ENCODE measurements around the gene CDPF1.
"Not testable (repeated sequence)": the region's sequence is repeated elsewhere in the genome, so short reads cannot be mapped to it uniquely, and the experiment has no call there.

The CDPF1 gene

GRCh38 chr22:46281866-46282678 lies 32.0 kb upstream of the CDPF1 start:
- DNase-seq: no peak

DNA sequence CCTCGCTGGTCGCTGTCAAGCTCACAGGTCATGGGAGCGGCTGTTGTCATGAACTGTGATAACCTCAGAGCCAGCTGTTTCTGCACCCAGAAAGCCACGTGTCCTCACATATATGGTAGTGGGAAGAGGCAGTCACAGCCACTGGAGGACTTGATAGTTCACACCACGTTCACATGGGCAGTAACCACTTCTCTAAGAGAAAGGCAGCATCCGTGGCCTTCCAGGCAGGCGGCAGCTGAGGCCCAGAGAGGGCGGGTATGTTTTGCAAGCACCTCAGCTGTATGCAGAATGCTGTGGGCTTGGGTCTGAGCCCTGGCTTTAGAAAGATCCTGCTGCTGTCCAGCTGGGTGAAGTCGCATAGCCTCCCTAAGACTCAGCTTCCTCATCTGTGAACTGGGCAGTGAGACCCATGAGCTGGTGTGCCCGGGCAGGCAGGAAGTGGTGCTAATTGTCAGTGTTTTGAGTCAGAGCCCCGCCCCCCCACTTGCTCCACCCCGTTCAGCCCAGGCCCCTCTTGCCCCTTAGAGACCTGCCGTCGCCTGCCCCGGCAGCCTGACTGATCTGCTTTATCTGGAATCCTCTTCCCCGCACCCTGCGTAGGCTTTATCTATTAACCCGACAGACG lies 31.0 kb upstream of the CDPF1 start:
- DNase-seq: no peak

GRCh38 chr22:46280063-46280817 lies 30.1 kb upstream of the CDPF1 start:
- DNase-seq: no peak

DNA sequence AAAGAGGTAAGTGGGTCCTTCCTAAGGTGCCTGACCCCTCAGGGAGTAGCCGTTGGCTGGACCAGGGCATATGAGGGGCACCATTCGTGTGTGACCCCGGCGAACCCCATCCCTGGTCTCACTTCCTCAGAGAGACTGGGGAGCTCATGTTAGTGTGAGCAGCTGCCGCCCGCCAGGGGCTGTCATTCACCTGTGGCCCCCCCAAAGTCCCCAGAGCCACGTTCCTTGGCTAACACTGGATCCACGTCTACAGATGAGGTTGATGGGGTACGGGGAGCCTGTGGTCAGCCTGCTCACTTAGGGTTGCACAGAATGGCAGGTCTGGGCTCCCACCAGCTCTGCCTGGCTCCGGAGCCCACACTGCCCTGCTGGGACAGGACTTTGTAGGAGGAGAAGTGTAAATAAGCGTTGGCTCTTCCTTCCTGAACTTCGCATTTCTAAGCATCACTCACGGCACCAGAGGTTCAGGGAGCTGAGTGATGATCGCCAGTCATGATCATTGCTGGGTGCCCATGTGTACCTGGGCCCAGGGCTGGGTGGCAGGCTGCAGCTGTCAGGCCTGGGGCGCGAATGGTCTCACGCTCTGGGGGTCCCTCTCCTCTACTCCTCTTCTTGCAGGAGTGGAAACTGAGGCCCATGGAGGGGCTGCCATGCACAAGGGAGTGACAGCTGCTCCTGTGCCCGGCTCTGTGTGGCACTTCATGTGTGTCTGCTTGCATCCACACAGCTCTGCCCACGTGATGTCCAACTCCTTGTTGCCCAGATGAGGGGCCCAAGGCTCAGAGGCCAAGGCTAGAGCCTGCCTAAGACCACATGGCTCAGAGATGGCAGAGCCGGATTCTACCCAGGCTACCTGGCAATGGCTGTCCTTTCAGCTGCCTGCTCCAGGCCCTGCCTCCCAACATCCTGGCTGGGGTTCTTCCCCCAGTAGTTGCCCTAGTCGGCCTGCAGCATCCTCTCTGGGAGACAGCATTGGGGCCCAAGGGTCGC lies 28.9 kb upstream of the CDPF1 start:
- DNase-seq: no peak

DNA sequence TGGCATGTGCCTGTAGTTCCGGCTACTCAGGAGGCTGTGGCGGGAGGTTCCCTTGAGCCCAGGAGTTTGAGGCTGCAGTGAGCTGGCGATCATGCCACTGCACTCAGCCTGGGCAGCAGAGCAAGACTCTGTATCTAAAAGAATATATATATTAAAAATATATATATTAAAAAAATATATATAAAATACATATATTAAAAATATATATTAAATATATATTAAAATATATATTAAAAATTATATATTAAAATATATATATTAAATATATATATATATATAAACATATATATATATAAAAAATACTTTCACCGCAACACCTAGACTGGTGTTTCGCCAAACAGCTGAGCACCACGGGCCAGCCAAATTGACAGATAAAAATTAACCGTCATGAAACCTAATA lies 26.5 kb upstream of the CDPF1 start:
- DNase-seq: no peak

GRCh38 chr22:46275455-46276122 lies 25.5 kb upstream of the CDPF1 start:
- no peak for DNase-seq

- no peak for DNase-seq
These were observed 24.3 kb upstream of the CDPF1 start for GRCh38 chr22:46274381-46274780.

DNA sequence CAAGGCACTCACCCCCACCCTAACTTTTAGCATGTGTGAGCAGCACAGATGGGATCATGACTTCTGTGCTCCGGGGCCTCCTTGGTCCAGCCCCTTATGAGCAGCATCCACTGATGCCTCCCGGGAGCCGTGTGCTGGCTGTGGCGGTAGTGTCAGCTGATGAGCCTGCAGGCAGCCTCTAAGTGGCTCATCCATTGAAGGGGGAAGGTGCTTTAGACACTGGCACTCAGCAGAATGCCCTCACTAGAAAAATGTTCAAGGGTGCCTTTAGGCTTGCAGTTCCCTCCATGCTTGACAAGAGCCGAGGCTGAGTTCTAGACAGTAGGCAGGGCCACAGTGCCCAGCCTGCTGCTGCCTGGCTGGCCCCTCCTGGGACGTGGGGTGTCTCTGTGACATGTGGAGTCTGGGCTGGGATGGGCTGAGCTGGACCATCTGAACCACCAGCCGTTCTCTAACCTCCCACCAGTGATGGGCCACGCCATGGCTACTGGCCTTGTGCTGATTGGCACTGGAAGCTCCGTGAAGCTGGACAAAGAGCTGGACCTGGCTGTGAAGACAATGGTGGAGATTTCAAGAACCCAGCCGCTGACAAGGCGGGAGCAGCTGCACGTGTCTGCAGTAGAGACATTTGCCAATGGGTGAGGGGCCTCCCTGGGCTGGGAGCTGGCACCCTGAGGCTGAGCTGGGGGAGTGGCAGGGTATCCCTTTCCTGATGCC lies 23.5 kb upstream of the CDPF1 start:
- DNase-seq: no peak

DNA sequence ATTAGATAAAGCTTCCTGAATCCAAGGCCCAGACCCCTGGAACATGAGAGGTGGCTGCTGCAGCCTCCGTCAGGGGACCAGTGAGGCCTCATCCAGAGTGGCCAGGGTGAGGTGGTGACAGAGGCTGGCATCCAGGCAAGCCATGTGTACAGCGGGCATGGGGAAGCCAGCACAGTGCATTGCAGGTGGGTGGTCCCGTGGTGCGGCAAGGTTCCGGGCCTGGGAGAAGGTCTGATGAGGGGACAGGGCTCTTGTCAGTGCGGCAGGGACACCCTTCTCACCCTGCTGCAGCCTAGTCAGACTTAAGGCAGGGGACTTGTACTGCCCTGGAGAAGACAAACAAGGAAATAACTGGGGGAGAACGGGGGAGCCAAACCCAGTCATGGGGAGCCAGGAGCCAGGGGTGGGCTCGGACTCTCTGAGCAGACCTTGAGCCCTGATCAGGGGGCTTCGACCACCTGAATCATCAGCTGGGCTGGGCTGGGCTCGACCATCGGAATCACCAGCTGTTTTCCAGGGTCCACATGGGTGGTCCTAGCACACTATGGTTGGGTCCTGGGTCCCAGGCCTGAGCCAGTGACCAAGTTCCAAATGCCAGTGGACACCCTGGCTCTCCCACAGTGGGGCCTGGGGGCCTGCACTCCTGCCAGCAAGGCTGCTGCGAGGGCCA lies 22.8 kb upstream of the CDPF1 start:
- no peak for DNase-seq

GRCh38 chr22:46272196-46272595 lies 22.1 kb upstream of the CDPF1 start:
- no peak for DNase-seq

GRCh38 chr22:46269564-46269963 lies 19.5 kb upstream of the CDPF1 start:
- DNase-seq: no peak

- DNase-seq: peak; percentile 50
These were observed 17.6 kb upstream of the CDPF1 start, which contains the start of gene TTC38 for GRCh38 chr22:46267431-46268279. Gene TTC38, plus strand, starts transcription at chr22:46268008. Its CDS starts 32 bp downstream, at chr22:46268040.

DNA sequence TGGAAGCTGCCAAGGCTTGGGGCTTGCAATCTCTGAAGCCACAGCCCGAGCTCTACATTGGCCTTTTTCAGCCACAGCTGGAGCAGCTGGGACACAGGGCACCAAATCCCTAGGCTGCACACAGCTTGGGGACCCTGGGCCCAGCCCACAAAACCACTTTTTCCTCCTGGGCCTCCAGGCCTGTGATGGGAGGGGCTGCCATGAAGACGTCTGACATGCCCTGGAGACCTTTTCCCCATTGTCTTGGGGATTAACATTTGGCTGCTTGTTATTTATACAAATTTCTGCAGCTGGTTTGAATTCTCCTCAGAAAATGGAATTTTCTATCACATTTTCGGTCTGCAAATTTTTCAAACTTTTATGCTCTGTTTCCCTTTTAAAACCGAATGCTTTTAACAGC lies 15.5 kb upstream of the CDPF1 start:
- DNase-seq: not testable (repeated sequence)

DNA sequence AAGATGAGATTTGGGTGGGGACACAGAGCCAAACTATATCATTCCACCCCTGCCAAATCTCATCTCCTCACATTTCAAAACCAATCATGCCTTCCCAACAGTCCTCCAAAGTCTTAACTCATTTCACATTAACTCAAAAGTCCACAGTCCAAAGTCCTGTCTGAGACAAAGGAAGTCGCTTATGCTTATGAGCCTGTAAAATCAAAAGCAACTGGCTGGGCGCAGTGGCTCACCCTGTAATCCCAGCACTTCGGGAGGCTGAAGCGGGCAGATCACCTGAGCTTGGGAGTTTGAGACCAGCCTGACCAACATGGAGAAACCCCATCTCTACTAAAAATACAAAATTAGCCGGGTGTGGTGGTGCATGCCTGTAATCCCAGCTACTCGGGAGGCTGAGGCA lies 14.4 kb upstream of the CDPF1 start:
- not testable (repeated sequence) for DNase-seq

DNA sequence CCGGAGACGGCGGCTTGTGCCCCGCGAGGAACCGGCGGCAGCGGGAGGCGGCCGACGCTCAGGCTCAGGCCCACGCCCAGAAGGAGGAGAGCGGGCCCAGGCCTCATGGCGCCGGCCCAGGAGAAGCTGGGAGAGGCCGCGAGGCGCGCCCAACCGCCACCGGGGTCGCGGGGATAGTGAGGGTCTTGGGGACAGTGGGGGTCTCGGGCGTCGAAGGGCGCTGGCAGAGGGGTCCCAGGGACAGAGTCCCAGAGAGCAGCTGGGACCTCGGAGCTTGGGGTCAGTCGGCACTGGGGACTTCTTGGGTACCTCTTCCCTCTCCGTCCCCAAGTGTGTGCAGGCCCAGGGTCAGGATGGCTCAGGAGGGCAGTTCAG lies 13.1 kb upstream of the CDPF1 start, which contains the start of gene PKDREJ:
Gene PKDREJ (minus strand): TSS at position 128 of the 375 bp plus-strand sequence. CDS start 21 bp downstream, at position 107.
- no peak for DNase-seq

- no peak for DNase-seq
These were observed 12.5 kb upstream of the CDPF1 start for GRCh38 chr22:46262449-46263215.

DNA sequence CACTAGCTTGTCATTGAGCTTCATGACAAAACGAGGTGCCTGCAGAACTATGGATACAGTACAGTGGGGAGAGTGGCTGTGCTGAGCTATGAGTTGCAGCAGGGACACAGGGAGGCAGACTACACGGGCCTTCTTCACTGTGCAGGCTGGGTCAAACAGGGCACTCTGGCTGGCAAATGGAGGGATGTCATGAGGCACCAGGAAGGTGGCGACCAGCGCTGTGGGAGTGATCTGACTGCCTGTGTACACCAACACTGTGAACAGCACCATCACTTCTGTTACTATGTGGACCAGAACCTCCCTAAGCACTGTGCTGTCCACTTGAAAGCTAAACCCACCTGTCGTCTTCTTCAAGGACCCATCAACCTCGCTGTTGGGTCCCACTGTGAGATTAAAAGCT lies 9.9 kb upstream of the CDPF1 start:
- no peak for DNase-seq

- DNase-seq: no peak
These were observed 9.3 kb upstream of the CDPF1 start for GRCh38 chr22:46259374-46259773.
